Fibroblast of lung (primary cell): Measurements from ENCODE around the gene CLTC. TPM values are rescaled to one million over a fixed set of nuclear protein-coding genes. Genes with fewer than 3 reads are reported as not detected.

ENCODE experiments used
- DNase-seq, 2 donors: peaks; one replicate each; pipeline versions ENCODE4 v3.0.0 to v3.0.0-alpha.2; 2010; ENCODE audit warnings: low read depth in 2 of 2
- H2AFZ ChIP-seq: 2 replicates; pipeline ENCODE4 v1.5.1; 2012; ENCODE audit warnings: low read length, control low read depth, inconsistent platforms
- H3K27ac ChIP-seq: 2 replicates; pipeline ENCODE4 v1.5.1; 2011; ENCODE audit warnings: low read length, control low read depth; ENCODE audit not compliant: insufficient read depth
- H3K27me3 ChIP-seq: 2 replicates; pipeline ENCODE4 v1.5.1; 2011; ENCODE audit warnings: mild to moderate bottlenecking, low read length; ENCODE audit not compliant: control insufficient read depth, insufficient read depth
- H3K36me3 ChIP-seq: 2 replicates; pipeline ENCODE4 v1.5.1; 2011; ENCODE audit warnings: low read length; ENCODE audit not compliant: control insufficient read depth, insufficient read depth
- H3K4me1 ChIP-seq: 2 replicates; pipeline ENCODE4 v1.5.1; 2011; ENCODE audit warnings: low read length; ENCODE audit not compliant: control insufficient read depth, insufficient read depth; ENCODE audit errors: extremely low read depth
- H3K4me2 ChIP-seq: 2 replicates; pipeline ENCODE4 v1.5.1; 2011; ENCODE audit warnings: low read length, control low read depth; ENCODE audit not compliant: insufficient read depth; ENCODE audit errors: extremely low read depth
- H3K4me3 ChIP-seq, 4 experiments: fragments of 200-600 bp in 1 of 4; sonication (generic) in 1 of 4; replicated peaks in 1 of 4; 2 replicates each; pipeline ENCODE4 v1.5.1; 2011 to 2016; ENCODE audit warnings: low read length in 4 of 4, low read depth in 3 of 4, mild to moderate bottlenecking in 3 of 4, control low read depth in 2 of 4, inconsistent platforms in 1 of 4, mixed read lengths in 1 of 4; ENCODE audit not compliant: insufficient read depth in 1 of 4; ENCODE audit errors: control extremely low read depth in 1 of 4
- H3K79me2 ChIP-seq: 2 replicates; pipeline ENCODE4 v1.5.1; 2012; ENCODE audit warnings: mild to moderate bottlenecking, low read length, inconsistent platforms; ENCODE audit not compliant: control insufficient read depth, insufficient read depth
- H3K9ac ChIP-seq: 2 replicates; pipeline ENCODE4 v1.5.1; 2011; ENCODE audit warnings: mild to moderate bottlenecking, low read length, control low read depth; ENCODE audit not compliant: insufficient read depth
- H3K9me3 ChIP-seq: 2 replicates; pipeline ENCODE4 v1.5.1; 2012; ENCODE audit warnings: low read depth, low read length; ENCODE audit not compliant: control insufficient read depth, insufficient read depth
- H4K20me1 ChIP-seq: 2 replicates; pipeline ENCODE4 v1.5.1; 2011; ENCODE audit warnings: low read length; ENCODE audit not compliant: control insufficient read depth, insufficient read depth; ENCODE audit errors: extremely low read depth
- CTCF ChIP-seq, 2 donors: IDR thresholded peaks in 1 of 2; conservative IDR thresholded peaks in 1 of 2; 1 replicate in 1 of 2; 2 replicates in 1 of 2; pipeline ENCODE4 v1.5.1; 2011 to 2012; ENCODE audit warnings: low read length in 2 of 2, control low read depth in 1 of 2, inconsistent platforms in 1 of 2, low read depth in 1 of 2, mild to moderate bottlenecking in 1 of 2
- EZH2 ChIP-seq: IDR thresholded peaks from 2 replicates; pipeline ENCODE4 v1.5.1; 2012; ENCODE audit warnings: low read length, control low read depth, mild to moderate bottlenecking; ENCODE audit errors: missing control alignments
- polyA plus RNA-seq, 2 donors: library from polyadenylated mRNA; depleted of rRNA in 1 of 2; stranded (reverse) in 1 of 2; unstranded in 1 of 2; fragments of >200 nt; gene quantifications; 2 replicates each; pipeline ENCODE4 v1.2.1, GENCODE V29; 2011 to 2012; ENCODE audit warnings: missing spikeins in 1 of 2
- total RNA-seq: library from RNA; depleted of rRNA; stranded (reverse); fragments of >200 nt; gene quantifications from 2 replicates; pipeline ENCODE4 v1.2.1, GENCODE V29; 2014

The CLTC gene
- total and polyA plus RNA-seq, 2 donors (not counting 1 experiment from before 2014, with no cell fraction given): 468 to 621 TPM

- Histone ChIP-seq H3K36me3 (peaks cover 22% of the 10 kb centered on the region), H3K4me3 (no peak overlapping the region), H3K27me3 (no peaks in the 10 kb centered on the region), H3K4me2 (no peak overlapping the region), H3K4me1 (peaks cover 29% of the 10 kb centered on the region), H3K27ac (no peak overlapping the region), H3K9me3 (no peaks in the 10 kb centered on the region), H3K79me2 (peaks cover 56% of the 10 kb centered on the region), H4K20me1 (no peaks in the 10 kb centered on the region), H3K9ac (no peak overlapping the region), H2AFZ (no peak overlapping the region)
- DNase-seq: no peak
- TF ChIP-seq EZH2 (no peak), CTCF (conservative IDR thresholded peaks at IDR 0.05 in 1 of 2, IDR thresholded peaks at IDR 0.05 in 1 of 2; ENCODE audit: low read depth in 1 of 2, low read length in 2 of 2) (no peak)
Observed at GRCh38 chr17:59669944-59670343, 50.2 kb downstream of the CLTC start.

- no peak overlapping the region for H3K9ac ChIP-seq
- H3K9me3 ChIP-seq: no peaks in the 10 kb centered on the region
- H3K27ac ChIP-seq: peak overlapping the region; percentile 2
- H3K4me2 ChIP-seq: peak overlapping the region; percentile 18
- H2AFZ ChIP-seq: no peak overlapping the region
- no peaks in the 10 kb centered on the region for H4K20me1 ChIP-seq
- TF ChIP-seq EZH2 (no peak), CTCF (conservative IDR thresholded peaks at IDR 0.05 in 1 of 2, IDR thresholded peaks at IDR 0.05 in 1 of 2; ENCODE audit: low read depth in 1 of 2, low read length in 2 of 2) (no peak)
- no peak for DNase-seq
- no peak overlapping the region for H3K4me3 ChIP-seq
- peaks cover 18% of the 10 kb centered on the region for H3K36me3 ChIP-seq
- H3K79me2 ChIP-seq: peaks cover 61% of the 10 kb centered on the region
- peaks cover 27% of the 10 kb centered on the region for H3K4me1 ChIP-seq
- no peaks in the 10 kb centered on the region for H3K27me3 ChIP-seq
Observed at GRCh38 chr17:59671386-59671785, 51.7 kb downstream of the CLTC start.

DNA sequence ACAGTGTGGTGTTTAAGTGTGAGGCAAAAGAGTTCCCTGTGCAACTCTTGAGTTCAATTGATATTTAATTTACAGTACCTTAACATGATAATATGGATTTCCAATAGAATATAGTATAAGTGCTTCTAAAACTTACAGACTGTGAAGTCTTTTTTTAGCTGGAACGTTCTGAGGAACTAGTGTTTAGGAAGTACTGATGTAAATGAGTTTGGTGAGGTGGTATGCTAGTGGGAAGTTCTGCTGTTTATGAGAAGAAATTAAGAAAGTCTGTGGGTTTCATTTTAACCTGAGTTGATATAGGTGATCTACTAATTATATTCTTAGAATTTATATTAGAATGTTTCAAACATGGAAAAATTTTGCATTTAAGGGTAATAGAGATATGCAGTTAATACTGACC is 55.5 kb downstream of the CLTC start:
- Histone ChIP-seq H3K27me3 (no peaks in the 10 kb centered on the region), H3K36me3 (peaks cover 19% of the 10 kb centered on the region), H3K9ac (no peak overlapping the region), H4K20me1 (no peaks in the 10 kb centered on the region), H3K4me3 (no peak overlapping the region), H2AFZ (no peak overlapping the region), H3K9me3 (no peaks in the 10 kb centered on the region), H3K4me2 (no peak overlapping the region), H3K27ac (no peak overlapping the region), H3K79me2 (peaks cover 63% of the 10 kb centered on the region), H3K4me1 (peaks cover 15% of the 10 kb centered on the region)
- TF ChIP-seq EZH2: no peak
- no peak for TF ChIP-seq CTCF (conservative IDR thresholded peaks at IDR 0.05 in 1 of 2, IDR thresholded peaks at IDR 0.05 in 1 of 2; ENCODE audit: low read depth in 1 of 2, low read length in 2 of 2)
- DNase-seq: no peak
